ENCODE results near the gene ZSCAN12.
"Not testable (repeated sequence)": the region's sequence is repeated elsewhere in the genome, so short reads cannot be mapped to it uniquely, and the experiment has no call there.

Gene ZSCAN12

DNA sequence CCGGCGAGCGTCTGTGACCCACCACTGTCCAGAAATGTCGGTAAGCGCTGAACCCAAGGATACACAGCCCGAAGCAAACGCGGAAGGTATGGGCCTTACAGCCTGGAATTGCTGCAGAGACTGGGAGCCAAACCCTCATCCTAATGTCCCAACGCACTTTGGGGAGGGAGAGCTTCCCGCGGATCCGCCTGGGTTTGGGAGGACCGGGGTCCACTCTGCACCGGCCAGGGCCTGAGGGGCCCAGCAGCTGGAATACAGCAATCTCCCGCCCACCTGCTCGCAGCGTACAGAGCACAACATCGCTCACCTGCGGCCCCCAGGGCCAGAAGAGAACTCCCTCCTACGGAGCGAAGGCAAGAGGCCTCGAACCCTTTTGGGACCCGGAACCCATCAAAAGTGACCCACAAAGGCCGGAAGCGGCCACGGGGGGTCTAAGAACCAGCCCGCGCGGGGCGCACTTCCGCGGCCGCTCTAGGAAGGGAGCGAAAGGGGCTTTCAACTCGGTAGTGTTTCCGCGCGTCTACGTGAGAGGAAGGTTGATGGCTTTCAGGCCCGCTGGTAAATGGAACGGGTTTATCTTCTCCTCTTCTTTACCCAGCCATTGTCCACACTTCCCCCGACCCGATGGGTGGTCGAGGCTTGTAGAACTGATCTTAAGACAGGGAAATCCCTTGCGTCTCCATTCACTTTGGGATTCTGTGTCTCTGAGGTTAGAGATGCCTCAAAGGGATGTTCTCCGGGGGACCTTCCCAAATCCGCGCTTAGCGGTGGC lies at the start of gene ZSCAN12:
Gene ZSCAN12 (minus strand): TSS at position 398 of the 772 bp plus-strand sequence. CDS start 1,342 bp downstream, outside the sequence.
- peak; percentile 78 for DNase-seq (ENCODE audit: low spot score)

DNA sequence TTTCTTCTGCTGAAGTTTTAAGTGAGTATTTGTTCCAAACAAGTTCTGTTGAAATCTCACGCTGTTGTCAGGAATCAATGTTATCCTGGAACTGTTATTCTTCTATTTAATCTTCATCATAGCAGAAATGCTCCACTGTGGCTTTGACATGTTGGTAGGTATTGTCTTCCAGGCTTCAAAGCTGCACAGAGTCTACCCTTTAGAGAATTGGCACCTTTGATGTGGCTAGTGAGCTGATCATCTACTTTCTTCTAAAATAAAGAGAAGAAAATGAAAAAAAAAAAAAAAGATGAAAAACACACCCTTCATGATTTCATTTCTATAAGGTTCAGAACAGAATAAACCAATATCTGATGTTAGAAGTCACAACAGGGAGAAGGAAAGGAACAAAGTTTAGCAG lies 49.5 kb upstream of the ZSCAN12 start:
- DNase-seq (ENCODE audit: low spot score), result no peak

DNA sequence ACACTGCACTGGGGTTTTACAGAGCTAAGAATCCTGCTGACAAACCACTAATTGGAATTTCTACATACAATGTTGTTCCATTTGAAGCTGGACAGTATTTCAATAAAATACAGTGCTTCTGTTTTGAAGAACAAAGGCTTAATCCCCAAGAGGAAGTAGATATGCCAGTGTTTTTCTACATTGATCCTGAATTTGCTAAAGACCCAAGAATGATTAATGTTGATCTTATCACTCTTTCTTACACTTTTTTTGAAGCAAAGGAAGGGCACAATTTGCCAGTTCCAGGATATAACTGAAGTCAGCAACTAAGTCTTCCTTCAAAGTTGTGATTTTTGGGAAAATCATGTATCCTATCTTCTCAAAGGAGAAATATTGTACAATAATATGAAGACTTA lies 48.0 kb upstream of the ZSCAN12 start:
- not testable (repeated sequence) for DNase-seq (ENCODE audit: low spot score)

DNA sequence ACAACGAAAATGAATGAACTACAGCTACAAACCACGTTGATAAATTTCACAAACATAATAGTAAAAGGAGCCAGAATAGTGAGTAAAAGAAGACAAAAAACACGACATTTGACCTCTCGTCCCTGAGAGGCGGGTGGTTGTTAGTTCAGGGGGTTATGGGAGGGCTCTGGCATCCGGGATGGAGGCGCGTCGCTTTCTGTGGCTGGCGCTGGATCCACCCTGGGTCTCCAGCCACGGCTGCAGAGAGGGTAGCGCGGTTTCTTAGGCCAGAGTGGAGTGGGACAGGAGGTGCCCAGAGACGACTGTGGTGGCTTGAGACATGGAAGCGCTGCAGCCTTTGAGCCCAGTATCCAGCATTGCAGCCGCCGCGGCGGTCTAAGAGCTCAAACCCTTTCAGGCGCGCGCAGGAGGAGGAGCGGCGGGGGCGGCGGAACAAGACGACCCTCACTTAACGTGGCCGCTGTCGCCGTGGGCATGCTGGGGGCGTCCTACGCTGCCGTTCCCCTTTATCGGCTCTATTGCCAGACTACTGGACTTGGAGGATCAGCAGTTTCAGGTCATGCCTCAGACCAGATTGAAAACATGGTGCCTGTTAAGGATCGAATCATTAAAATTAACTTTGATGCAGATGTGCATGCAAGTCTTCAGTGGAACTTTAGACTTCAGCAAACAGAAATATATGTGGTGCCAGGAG lies 47.4 kb upstream of the ZSCAN12 start:
- no peak for DNase-seq (ENCODE audit: low spot score)

DNA sequence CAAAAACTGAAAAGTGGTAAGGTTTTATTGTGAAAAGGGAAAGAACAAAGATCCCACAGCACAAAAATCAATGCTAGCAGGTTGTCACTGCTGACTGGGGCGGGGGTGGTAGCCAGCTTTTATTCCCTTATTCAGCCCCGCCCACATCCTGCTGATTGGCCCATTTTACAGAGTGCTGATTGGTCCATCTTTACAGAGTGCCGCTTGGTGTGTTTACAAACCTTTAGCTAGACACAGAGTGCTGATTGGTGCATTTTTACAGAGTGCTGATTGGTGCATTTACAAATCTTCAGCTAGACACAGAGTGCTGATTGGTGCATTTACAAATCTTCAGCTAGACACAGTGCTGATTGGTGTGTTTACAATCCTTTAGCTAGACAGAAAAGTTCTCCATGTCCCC lies 45.2 kb upstream of the ZSCAN12 start:
- not testable (repeated sequence) for DNase-seq (ENCODE audit: low spot score)

DNA sequence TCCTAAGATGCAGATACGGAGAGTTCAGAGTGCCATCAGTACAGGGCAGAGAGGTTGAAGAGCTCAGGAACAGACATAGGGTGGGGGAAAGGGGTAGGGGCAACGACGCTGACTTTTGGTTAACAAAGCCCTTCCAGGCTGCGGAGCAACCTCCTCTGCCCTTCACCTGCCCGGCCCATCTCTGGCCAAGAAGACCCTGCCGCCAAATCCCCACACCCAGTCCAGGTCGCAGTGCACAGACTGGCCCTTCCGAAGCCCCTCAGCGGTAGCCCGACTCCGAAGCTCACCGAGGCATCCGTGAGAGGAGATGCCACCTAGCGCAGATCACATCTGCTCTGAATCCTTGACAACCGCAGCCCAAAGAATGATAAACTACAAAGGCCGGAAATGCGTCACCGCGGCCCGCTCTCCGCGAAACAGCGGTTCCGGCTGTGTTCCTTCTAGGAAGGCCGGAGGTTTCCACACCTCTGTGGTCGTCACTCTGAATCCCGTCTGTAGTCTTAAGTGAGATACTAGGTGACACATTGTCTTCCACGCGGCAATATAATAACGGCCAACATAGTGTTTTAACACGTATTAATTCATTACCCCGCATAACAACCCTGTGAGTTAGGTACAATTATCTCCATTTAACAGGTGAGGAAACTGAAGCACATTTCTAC lies 43.7 kb upstream of the ZSCAN12 start, which contains the start of gene ZSCAN23:
Gene ZSCAN23 (minus strand): TSS at position 380 of the 662 bp plus-strand sequence. CDS start 7,225 bp downstream, outside the sequence.
- DNase-seq (ENCODE audit: low spot score), result peak; percentile 77

DNA sequence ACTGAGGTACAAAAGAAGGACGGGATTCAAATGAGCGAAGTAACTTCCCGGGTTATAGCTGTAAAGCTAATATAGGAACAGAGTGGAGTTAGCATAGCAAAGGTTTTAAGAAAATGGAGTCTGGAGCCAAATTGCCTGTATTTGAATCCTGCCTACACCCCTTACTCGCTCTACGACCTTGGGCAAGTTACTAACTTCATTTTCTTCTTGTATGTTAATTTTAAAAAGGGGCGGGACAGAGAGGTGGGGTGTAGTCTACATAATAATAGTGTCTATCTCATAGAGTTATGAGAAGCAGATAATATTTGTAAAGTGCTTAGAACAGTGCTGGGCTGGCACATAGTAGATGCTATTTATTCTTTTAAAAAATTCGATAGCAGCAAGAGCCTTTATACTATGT lies 43.0 kb upstream of the ZSCAN12 start:
- no peak for DNase-seq (ENCODE audit: low spot score)

DNA sequence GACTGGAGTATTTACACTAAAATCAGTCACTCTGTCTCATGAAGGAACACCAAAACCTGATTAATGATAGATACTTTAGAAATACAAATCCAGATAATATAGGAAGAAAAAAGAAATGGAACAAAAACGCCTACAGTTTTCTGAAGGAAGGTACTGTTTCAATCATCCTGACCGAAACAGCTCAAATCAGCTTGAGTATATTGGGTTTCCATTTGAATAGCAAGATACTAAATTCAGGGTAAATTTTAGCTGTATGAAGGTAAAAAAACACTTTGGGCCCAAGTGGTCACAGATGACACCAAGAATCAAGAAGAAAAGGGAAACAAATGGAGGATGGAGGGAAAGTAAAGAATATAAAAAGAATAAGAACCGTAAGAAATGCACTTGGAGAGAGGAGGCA lies 36.9 kb upstream of the ZSCAN12 start:
- DNase-seq (ENCODE audit: low spot score), result no peak

DNA sequence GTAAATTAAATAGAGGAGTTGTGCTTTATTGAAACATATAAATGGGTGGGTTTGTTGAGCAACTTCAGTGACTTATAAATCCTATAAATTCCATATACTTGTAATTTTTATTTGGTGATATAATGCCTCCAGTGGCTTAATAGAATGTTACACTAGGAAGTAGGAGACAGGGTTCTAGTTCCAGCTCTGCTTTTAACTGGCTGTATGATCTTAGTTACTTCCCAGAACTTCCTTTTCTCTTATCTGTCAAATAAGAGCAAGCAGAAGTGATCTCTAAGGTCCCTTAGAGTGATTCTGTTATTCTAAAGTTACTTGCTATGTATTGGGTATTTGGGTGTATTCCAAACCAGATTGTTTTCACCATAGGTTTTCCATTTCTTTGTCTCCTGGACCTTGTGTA lies 33.6 kb upstream of the ZSCAN12 start:
- no peak for DNase-seq (ENCODE audit: low spot score)

DNA sequence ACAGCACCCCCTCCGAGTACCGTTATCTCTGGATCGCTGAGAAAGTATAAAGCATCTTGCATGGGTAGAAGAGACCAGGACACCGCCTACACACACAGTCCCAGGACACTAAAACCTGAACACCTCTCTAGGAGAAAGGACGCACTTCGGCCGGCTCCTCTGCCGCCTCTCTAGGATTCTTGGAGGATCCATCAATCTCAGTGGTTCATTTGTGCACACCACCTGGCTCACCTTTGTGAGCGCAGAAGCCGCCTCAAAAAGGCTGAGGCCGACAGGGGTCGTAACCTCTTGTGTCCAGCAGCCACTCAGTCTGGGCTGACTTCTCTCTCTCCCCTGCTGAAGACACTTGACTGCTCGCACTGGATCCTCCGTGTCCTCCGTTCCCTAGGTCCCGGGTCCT lies 30.2 kb upstream of the ZSCAN12 start:
- DNase-seq (ENCODE audit: low spot score), result no peak

DNA sequence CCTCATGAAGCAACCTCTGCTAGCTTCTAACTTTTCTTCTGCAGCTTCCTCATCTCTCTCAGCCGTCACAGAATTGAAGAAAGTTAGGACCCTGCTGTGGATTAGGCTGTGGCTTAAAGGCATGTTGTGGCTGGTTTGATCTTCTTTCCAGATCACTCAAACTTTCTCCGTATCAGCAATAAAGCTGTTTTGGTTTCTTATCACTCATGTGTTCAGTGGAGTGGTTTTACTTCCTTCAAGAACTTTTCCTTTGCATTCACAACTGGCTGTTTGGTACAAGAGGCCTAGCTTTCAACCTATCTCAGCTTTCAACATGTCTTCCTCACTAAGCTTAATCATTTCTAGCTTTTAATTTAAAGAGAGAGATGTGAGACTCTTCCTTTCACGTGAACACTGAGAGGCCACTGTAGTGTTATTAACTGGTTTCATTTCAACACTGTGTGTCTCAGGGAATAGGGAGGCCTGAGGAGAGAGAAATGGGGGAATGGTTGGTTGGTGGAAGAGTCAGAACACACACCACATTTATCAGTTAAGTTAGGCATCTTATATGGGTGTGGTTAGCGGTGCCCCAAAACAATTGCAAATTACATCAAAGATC lies 26.5 kb upstream of the ZSCAN12 start:
- DNase-seq (ENCODE audit: low spot score), result no peak

DNA sequence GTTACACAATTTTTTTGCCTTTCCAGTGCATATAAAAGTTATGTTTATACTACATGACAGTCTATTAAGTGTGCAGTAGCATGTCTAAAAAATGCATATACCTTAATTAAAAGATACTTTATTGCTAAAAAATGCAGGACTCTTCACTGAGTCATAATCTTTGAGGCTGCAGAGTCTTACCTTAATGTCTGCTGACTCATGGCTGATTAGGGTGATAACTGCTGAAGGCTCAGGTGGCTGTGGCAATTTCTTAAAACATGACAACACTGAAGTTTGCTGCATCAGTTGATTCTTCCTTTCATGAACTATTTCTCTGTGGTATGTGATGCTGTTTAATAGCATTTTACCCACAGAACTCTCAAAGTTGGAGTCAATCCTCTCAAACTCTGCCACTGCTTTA lies 24.6 kb upstream of the ZSCAN12 start:
- DNase-seq (ENCODE audit: low spot score), result no peak

DNA sequence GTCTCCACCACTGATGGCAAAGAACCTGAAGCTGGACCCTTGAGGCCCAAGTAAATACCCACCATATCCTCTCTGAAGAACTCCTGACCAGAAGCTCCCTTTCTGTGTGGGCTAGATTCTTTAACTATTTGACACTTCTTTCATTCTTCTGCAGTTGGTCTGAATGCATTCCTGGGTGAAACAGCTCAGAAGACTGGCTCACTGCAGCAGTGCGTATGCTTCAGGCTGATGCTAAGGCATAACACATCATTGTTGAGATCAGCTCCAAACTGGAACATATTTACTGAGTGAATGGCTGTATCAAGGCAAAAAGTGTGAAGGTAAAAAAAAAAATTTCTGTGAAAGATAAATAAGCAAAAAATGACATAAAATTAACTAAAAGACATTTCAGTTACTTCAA lies 24.0 kb upstream of the ZSCAN12 start:
- DNase-seq (ENCODE audit: low spot score), result no peak

DNA sequence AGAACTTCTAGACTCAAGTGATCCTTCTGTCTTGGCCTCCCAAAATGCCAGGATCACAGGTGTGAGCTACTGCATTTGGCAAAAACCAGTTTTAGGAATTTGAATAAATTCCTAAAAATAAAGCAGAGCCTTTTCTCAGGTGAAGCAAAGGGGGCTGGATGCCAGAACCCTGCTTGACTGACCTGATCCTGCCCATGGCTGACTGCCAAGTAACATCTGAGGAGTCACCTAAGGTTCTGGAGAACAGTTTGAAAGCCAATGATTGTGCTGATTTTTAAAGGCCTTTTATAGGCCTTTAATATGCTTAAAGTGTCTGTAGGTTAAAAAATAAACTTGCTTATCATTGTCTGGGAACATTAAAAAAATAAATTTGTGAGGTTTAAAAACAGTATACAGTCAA lies 14.1 kb upstream of the ZSCAN12 start:
- DNase-seq (ENCODE audit: low spot score), result no peak

DNA sequence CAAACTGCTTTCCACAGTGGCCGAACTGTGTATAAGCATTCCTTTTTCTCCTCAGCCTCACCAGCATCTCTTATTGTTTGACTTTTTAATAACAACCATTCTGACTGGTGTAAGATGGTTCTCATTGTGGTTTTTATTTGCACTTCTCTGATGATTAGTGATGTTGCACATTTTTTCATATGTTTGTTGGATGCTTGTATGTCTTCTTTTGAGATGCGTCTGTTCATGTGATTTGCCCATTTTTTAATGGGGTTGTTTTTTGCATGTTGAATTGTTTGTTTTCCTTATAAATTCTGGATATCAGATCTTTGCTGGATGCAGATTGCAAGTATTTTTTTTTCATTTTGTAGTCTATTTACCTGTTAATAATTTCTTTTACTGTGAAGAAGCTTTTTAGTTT lies 11.2 kb upstream of the ZSCAN12 start:
- DNase-seq (ENCODE audit: low spot score), result no peak

DNA sequence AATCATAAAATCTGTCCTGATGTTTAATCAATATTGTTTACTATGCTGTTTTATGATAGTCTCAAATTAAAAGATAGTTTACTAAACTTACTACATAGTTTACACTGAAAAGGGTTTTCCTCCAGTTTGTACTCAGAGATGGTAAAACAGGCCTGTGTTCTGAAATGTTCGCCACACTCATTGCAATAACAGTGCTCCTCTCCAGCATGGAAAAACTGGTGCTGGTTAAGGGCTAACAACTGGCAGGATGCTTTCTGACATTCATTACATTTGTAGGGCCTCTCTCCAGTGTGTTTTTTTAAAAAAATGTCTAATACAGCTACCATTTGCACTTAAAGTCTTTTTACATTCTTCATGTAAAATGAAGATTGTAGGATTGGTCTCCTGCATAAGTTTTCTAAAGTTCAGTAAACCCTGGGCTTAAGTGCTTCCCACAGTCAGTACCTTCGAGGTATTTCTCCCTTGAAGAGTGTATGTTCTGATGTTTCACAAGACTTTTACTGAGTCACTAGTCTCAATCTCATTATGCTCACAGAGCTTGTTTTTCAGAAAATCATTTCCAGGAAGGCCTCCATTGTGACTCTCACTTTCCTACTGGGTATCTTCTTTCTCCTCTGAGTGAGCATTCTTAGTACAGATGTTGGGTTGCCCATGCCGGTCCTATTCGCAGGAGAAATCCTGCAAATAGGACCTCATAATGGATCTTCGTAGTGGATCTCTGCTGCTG lies 8.7 kb upstream of the ZSCAN12 start:
- no peak for DNase-seq (ENCODE audit: low spot score)

DNA sequence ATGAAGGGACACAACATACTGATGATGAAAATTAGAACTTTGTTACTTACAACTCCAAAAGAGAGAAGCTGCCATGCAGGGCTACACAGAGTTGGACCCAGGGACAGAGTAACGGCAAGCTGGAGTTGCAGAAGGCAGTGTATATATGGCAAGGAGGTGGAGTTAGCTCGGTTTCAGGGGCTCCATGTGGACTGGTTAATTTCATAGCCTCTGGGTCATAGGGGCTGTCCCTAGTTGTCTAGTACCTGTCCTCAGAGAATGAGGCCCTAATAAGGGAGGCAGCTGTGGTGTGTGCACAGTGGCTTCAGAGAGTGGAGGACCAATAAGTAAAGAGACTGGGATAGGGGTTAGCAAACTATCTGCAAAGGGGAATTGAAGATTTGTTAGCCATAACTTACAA lies 7.9 kb upstream of the ZSCAN12 start:
- no peak for DNase-seq (ENCODE audit: low spot score)

DNA sequence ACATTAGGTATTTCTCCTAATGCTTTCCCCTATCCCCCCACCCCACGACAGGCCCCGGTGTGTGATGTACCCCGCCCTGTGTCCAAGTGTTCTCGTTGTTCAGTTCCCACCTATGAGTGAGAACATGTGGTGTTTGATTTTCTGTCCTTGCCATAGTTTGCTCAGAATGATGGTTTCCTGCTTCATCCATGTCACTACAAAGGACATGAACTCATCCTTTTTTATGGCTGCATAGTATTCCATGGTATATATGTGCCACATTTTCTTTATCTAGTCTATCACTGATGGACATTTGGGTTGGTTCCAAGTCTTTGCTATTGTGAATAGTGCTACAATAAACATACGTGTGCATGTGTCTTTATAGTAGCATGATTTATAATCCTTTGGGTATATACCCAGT lies 4.4 kb upstream of the ZSCAN12 start:
- not testable (repeated sequence) for DNase-seq (ENCODE audit: low spot score)

DNA sequence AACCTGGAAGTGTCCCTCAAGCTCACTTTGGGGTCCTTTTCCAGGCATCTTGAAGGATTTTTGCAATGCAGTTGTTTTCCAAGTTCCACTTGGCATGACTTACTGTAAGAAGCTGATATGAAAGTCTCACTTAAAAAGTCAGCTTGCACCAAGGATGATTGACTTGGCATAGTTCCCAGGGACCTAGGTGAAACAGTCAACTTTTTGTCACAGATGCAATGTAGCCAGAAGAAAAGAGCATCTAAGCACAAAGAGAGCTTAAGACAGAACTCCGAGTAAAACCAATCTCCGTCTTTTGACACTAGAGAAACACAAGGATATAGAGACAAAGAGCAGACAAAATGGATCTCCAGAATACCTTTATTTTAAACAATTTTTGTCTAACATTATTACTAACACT lies 2.6 kb upstream of the ZSCAN12 start:
- DNase-seq (ENCODE audit: low spot score), result no peak

DNA sequence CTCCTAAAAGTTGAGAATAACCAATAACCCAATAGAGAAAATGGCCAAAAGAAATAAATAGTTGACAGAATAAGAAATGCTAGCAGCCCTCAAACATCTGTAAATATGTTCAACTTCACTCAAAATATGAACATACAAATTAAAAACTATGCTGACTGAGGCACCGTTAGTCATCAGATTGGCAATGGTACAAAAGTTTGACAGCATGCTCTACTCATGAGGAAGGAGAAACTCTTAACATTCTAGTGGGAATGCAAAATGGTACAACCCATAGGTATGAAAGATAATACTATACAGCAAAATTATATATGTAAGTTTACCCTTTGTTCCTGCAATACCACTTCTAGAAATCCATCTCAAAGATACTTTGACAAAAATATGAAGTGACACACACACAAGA lies 1.6 kb upstream of the ZSCAN12 start:
- no peak for DNase-seq (ENCODE audit: low spot score)

DNA sequence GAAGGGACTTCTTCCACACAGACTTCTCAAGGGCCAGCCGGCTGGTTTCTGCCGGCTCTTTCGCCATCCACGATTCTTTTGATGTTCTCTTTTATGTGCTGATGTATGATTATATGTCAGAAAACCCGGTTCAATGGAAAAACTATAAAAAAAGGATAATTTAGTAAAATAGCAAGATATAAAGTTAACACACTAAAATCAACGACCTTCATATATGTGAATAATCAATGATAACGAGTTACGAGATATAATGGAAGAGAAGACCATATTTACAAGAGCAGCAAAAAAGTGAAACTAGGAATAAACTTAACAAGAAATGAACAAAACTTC lies 540 bp upstream of the ZSCAN12 start:
- no peak for DNase-seq (ENCODE audit: low spot score)

DNA sequence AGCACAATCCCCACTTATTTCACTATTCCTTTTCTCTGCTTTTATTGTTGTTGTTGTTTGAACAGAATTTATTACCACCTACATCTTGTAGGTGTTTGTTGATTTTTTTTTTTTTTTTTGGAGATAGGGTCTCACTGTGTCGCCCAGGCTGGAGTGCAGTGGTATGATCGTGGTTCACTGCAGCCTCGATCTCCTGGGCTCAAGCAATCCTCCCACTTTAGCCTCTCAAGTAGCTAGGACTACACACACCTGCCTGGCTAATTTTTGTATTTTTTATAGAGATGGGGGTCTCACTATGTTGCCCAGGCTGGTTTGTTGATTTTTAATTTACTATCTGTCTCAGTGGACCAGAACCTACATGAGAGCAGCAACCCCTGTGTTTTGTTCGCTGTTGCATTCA lies 3.6 kb downstream of the ZSCAN12 start:
- no peak for DNase-seq (ENCODE audit: low spot score)

Measured in kidney capillary endothelial cell (primary cell).